Measurements from ENCODE around the gene KCNIP3.
"Not testable (repeated sequence)": the region's sequence is repeated elsewhere in the genome, so short reads cannot be mapped to it uniquely, and the experiment has no call there.

KCNIP3 gene

DNA sequence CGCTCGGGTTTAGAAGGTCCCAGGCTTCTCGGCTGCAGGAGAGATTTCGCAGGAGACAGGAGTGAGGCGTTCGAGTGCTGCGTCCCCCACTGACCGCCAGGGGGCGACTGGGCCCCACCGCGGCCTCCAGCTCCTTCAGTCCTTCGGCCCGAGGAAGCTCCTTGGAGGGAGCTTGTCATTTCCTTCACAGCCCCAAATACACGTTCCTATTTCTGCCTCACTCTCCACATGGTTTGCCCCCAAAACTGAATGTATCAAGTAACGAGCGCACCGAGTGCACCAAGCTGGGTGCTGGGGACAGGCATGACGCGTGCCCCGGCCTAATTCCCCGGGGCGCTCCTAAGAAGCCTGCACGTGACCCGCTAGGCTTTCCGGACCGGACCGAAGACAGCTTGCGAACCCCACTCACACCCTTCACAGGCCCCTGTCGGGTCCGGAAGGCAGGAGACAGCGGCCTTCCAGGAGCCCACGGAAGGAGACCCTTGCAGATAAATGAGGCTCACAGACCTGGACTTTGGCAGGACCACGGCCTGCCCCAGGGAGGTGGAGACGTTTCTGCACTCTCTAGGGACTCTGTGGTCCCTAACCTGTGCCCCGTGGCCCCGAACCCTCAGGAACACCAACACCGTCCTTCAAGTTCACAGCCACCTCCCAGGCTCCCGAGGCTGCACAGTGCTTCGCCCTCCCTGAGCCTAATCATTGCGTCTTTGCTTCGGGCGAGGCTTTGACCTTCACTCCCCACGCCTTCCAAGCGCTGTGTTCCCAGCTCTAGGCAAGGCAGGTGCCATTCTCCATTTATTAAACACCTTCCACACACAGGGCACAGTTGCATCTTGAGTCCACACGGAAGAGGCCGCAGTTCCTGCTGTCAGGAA lies 92.3 kb downstream of the KCNIP3 start:
- DNase-seq: no peak

DNA sequence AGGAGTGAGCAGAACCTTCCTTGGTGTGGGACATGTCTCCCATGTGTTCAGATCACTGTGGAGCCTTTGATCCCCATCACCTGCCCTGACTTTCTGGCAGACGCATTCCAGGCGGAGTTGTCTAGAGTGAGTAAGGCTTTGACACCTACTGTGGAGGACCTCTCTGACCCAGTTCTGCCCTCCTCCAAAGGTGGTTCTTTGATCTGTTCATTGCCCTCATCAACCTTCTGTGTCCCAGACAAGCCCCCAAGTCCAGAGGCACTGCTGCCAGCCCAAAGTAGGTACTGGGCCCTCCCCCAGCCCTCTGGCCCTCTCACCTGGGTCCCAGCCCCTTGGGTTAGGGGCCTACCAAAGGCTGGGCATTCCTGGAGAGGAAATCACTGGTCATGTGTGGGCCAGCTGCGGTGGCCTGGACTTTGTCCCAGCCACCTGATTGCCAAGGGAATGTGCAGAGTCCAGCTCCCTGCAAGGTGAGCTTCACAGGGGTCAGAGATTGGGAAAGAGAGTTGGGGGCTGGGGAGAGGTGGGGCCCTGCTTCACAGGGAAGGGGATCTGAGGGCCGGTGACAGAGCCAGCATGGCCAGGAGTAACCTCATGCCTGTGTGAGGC lies 93.2 kb downstream of the KCNIP3 start:
- DNase-seq: no peak

DNA sequence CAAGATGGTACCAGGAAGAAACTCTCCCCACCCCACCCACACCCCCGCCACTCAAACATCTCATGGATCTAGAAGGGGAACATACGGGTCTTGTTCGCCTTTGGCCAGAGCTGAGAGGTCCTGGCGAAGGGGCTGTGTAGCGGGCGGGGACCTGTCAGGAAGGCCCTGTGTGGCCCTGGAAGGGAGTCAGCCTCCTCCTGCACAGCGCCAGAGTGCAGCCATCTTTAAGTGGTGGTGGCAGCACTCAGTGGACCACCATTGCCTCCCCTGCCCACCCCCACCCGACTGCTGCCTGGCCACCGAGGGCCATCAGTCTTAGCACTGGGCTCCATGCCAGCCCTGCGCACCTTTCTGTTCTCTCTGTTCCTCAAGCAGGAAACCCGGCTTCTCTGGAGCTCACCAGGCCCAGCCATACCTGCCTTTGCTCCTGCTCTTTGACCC lies 93.8 kb downstream of the KCNIP3 start:
- DNase-seq: no peak

DNA sequence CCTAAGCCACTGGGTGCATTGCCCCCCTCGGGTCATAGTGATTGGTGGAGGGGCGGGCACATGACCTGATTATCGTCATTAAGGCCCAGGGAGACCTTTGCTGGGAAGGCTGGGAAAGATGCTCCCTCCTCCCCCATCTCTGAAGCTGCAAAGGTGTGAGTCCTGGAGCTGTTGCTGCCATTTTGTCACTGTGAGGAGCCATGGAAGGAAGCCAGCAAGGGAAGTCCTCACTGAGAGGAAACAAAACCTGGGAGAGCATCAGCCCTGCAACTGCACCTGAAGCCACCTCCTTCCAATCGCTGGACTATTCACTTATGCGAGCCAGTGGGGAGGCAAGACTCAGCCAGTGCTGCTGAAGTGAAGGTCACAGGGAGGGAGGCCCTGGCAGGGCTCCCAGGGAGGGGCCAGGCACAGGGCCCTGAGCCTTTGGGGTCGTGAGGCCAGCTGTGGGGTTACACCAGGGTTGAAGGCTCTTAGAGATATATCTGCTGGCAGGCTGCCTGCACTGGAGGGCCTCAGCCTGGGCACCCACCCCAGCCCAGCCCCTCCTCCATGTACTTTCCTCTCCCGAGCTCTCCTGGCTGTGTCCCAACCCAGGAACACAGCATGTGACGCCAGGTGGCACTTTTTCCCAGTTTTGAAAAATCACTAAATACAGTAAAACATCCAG lies 94.6 kb downstream of the KCNIP3 start:
- no peak for DNase-seq

DNA sequence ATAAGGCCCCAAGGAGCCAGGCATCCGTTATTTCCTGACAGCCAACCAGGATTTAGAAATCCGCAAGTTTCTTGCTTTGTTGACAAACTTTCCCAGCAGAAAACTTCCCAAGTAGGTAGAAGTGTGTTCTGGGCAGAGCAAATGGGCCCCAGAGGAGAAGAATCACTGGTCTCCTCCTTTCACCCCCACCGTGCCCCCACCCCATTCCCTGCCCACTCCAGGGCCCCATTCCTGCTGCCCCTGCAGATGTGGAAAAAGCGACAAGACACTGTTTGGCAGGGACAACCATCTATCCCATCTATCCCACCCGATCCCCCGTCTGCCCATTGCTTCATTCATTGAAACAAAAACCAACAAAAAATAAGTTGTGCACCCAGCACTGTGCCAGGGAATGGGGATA lies 95.2 kb downstream of the KCNIP3 start:
- DNase-seq: no peak

DNA sequence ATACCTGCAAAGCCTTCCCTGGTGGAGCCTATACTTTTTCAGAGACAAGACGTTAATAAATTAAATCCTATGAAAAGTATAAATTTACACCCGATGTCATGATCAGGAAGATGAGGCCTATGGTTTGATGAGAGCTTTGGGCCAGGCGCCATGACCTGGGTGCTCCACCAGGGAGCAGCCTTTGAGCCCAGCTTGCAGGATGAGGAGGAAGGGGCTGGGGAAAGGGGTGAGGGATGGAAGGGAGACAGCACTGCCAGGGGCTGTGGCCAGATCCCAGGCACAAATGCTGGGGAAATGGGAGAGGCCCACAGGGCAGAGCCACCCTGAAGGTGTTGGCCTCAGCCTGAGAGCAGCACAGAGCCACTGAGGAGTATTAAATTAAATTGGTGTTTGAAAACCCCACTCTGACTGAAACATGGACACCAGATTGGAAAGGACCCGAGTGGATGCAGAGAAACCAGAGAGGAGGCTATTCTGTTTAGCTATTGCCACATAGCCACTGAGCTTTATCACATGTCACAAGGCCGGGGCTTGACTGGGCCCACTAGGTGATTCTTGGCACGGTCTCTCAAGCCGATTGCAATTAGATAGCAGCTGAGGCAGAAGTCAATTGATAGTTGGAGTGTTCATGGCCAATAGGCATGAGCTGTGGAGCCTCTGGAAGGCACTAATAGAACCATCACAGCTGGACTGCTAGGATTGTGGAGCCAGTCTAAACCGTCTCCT lies 95.7 kb downstream of the KCNIP3 start:
- DNase-seq: no peak

DNA sequence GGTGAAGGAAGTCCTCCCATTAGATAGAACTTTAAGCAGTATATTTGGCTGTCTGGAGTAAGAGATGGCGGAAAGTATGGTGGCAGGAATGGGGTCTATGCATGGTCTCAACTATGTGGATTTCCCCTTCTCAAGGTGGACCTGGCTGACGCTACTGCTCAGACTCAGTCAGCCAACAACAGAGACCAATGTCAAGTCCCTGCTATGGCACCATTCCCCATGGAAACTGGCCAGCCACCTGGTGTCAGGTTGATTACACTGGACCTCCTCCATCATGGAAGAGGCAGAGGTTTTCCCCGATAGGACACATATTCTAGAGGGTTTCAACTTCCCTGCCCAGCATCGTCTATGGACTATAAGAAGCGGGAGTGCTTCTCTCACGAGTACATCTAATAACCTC lies 96.8 kb downstream of the KCNIP3 start:
- DNase-seq: no peak

DNA sequence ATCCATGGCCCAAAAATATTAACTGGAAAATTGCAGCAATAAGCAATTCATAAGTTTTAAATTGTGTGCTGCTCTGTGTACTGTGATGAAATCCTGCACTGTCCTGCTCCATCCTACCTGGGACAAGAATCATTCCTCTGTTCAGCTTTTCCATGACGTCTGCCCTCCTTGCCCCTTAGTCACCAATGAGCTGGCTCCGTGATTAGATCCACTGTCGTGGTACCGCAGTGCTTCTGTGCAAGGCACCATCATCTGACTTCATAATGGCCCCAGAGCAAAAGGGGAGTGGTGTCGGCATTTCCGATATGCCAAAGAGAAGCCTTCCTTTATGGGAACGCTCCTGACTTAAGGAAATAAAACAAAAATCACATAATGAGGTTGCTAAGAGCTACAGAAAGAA lies 101.9 kb downstream of the KCNIP3 start:
- DNase-seq: no peak

DNA sequence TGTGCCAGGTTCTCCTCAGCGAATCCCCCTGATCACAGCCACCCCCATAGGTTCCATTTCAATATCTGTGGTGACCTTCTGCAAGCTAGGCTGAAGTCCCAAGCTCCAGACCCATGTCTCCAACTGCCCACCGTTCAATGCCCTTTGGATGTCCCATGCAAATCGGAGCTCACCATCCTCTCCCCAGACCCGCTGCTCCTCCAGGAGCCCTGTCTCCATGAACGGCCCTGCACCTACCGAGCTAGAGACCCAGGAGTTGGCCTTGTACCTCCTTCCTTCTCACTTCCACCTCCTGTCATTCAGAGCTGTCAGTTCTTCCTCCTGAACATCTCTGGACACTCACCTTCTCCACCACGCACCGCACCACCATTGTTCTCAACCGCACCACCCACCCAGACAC lies 104.3 kb downstream of the KCNIP3 start:
- DNase-seq: no peak

DNA sequence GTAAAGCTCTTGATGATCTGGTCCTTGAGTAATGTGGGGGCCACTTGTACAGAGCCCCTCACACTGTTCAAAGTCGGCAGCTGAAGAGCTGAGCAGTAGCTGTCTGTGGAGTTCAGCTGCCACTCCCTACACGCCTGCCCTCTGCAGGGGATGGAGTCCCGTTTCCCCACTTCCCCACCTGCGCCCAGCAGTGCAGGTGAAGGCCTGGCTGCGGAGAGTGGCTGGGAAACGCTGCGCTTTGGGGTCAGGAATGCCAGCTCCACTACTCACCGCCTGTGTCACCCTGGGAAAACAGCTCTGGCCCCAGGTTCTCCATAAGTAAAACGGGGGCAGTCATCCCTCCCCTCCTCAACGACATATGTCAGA lies 104.8 kb downstream of the KCNIP3 start:
- DNase-seq: not testable (repeated sequence)

DNA sequence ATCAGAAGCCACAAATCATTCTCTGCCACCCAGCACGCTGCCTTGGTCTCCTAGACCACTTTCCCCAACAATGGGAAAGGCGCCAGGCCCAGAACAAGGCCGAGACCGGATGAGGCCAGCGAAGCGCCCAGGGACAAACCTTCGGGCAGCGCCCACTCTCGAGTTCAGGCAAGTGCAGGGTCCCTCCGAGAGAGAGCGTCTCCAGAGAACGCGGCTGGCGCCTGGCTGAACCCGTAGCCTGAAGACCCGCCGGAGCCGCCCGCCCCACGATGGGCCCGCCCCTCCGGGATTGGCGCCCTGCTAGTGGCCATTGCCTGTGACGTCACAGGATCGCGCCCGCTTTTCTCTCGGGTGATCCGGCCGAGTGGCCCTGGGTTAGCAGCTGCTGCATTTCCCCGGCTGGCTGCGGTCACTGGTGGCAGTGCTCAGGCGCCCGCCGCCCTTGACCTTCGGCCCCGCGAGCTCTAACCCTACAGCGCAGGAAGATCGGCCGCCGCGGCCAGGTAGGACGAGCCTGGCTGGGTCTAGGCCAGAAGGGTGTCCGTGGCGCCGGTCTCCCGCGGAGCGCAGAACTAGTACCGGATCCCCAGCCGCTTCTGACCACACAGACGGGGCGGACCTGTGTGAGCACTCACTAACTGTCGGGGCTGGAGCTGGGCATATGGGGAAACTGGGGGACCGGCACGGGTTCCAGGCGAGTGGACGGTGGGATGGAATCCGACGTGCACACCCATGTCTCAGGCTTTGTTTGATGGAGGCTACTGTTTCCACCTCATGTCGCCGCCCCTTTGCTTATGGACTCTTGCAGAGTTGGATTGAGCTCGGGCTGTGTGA lies 105.4 kb downstream of the KCNIP3 start, which contains the start of gene FAHD2A:
TSS of gene FAHD2A (plus strand) at position 339 of the 834 bp plus-strand sequence. CDS start 2,851 bp downstream, outside the sequence.
- DNase-seq: peak; percentile 50

DNA sequence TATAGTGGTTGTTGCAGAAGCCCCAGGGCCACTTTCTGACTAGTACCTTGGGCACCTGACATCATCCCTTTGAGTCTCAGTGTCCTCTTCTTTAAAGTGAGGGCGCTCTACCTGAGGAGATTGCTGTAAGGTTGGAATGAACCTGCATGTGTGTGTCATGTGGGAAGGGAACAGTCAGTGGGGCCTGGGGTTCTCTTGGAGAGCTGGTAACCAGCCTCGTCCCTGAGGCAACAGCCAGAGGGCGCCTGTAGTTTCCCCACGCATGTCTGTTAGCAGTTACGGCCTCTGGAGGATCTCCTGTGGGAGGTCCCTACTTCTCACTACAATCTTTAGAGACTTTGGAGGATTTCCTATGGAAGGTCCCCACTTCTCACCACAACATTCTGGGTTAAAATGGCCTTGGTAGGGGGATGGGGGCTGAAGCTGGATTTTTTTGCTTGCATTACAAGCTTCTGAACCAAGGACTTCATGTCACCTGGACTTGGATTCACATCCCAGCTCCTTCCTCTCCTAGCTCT lies 106.1 kb downstream of the KCNIP3 start:
- not testable (repeated sequence) for DNase-seq

DNA sequence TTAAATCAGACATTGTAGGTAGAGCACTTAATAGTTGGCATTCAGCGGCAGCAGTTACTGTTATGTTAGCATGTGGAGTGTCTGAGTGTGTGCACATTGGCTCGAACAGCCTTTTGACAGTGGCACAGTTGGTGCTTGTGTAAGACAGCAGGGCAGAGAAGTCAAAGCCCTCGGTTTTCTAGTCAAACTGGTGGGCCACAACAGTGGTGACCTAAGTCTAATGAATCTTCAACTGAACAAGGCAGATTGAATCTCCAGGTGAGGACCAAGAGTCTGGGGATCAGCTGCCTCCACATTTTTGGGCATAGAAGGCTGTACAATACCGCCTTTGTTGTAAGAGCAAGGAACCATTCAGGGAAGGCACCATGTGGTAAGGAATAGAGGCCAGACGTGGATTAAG lies 106.7 kb downstream of the KCNIP3 start:
- not testable (repeated sequence) for DNase-seq

DNA sequence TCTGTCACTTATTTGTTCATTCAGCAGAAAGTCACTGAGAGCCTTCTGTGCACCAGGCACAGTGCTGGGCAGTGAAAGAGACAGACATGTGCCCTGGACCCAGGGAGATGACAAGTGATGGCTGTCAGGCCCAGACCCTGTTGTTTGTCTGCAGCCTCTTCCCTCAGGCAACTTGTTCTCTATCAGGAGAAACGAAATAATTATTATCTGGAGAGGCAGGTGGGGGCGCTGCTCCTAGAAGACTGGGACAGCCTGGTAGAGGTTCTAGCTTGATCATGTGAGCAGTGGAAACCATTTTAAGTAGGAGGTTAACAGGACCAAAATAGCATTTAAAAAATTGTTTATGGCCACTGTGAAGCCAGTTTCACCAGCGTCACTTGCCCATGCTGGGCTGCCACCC lies 107.5 kb downstream of the KCNIP3 start:
- DNase-seq: not testable (repeated sequence)

DNA sequence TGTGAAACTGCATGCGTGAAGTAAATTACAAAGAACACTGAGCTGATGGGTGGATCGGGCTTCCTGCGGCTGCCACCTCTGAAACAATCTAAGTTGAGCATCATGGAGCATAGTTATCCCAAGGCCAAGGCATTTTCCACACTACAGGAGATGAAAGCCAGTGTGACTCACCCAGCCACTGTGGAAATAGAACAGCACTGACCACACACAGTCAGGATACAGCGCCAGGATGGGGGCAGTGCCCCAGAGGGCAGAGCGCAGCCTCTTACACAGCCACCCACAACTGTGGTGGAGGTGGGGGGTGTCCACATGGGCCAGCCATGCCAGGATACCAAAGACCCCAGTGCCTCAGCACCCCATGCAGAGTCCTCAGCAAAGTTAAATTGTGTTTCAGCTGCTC lies 114.1 kb downstream of the KCNIP3 start:
- not testable (repeated sequence) for DNase-seq

DNA sequence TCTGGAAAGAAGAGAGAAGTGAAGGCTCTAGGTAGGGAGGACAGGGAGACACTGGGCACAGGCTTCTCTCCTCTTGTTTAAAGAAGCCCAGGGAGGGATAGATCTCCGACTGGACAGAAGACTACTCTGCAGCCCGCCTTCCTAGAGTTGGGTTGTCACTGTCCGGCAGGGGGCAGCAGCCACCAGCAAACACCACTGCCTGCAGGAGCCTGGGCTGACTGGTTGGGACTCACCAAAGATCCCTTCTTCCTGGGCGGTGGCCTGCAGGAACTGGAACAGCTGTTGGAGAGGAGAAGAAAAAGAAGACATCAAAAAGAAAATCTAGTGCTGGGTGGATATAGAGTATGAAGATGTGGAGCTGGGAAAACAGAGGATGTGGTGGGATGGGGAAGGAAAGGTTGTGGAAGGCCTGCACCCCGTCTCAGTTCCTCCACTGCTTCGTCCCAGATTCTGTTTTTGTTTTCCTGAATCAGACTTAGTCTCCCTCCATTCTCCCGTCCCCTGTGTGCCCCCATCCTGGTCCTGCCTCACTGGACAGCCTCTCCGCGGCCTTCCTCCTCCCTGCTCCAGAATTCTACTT lies 117.0 kb downstream of the KCNIP3 start:
- not testable (repeated sequence) for DNase-seq

DNA sequence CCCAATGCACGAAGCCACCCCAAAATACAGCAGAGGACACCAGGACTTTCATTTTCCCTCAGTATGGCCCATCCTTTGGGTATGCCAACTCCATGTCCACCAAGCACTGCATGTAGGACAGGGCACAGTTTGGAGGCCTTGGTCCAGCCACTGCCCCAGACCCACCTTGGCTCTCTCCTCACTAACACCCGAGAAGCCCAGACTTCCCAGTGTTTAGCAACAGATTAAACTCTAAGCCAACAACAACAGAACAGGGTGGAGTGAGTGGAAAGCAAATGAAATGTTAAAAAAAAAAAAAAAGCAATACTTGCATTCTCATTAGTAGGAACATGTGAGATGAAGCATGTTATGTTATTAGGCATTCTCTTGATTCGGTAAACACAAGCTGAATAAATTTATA lies 118.0 kb downstream of the KCNIP3 start:
- not testable (repeated sequence) for DNase-seq

DNA sequence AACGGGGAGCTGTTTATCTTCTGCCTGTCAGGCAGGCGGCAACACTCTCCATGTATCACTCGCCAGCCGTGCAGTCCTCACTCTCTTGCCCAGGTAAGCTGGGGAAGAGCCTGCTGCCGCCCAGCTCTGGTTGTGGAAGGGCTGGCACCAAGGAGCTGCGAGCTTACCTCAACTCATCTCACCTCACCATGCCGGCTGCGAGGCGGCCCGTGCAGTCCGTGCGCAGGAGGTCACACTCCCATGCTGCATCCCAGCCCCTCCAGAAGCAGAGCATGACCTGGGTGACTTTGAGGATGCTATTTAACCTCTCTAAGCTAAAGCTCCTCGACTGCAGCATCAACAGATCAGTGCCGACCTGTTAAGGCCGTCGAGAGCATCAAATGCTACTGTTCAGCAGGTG lies 118.4 kb downstream of the KCNIP3 start:
- DNase-seq: not testable (repeated sequence)

DNA sequence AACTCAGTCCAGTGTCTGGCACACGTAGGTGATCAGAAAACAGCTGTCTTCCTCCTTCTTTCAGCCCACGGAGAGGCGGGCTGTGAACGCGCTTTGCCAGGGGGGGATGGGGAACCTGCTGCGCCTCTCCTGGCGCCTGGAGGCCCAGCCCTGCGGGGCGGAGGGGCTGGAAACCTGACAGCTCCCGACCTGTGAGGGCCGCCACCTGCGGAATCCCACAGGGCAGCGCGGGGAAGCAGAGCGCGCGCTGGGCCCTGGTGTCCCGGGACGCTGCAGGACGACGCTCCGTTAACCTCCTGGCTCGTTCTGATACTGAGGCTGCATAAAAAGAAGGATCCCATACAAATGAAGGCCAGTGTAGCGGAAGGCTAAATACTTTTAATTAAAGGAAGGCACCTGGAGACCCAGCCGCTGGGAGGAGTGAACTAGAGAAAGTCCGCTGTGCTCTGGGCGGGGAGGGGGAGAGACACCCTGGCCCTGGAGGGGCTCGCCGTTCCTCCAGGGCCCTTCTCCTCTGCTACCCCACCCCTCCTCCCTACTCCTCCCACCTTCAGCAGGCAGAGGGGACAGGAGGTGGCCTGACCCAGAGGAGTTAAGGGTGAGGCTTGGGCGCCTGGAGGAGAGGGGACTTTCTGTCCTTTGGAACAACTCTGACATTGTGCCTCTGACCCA lies 130.2 kb downstream of the KCNIP3 start:
- DNase-seq: not testable (repeated sequence)

DNA sequence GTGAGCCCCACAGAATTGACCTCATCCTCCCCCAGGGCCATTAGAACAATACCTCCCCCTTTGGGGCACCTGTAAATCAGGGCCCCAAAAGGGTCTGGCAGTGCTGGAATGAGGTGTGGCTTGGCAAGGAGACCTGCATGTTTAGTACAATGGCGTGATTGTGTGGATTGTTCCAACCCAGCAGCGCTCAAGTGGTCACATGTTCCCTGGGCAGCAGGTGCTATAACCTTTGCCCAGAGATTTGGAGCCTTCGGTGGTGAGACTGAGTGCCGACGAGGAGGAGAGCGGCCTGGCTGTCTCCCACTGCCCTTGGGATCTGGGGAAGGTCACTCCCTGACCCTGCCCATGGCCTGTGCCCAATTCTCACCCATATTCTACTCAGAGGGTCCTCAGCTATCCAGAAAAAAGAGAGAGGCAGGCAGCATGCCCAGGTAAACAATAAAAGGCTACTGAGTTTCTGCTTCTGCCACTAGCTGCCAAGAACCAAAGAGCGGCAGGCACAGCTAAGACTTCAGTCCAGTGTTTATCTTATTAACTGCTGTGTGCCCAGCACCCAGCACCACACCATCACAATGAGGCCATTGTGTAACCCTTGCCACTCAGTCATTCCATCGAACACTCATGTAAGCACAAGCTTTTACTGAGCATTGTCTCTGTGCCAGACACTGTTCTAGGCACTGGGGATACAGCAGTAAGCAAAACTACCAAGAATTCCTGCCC lies 132.8 kb downstream of the KCNIP3 start:
- DNase-seq: not testable (repeated sequence)
